WI38 (cell line): Measurements from ENCODE around the gene GRIFIN.

Experiments used
- H3K4me3 ChIP-seq: 2 replicates; pipeline ENCODE4 v1.5.1; 2011; ENCODE audit warnings: low read depth, mild to moderate bottlenecking, control low read depth, low read length
- CTCF ChIP-seq: IDR thresholded peaks from 2 replicates; pipeline ENCODE4 v1.5.1; 2012; ENCODE audit warnings: low read depth, mild to moderate bottlenecking, control low read depth, low read length

GRIFIN gene

GRCh38 chr7:2490181-2490651, 14.0 kb upstream of the GRIFIN start:
- no peak overlapping the region for H3K4me3 ChIP-seq
- no peak for TF ChIP-seq CTCF

GRCh38 chr7:2488681-2489080, 12.5 kb upstream of the GRIFIN start:
- H3K4me3 ChIP-seq: no peak overlapping the region
- TF ChIP-seq CTCF: no peak

- TF ChIP-seq CTCF: no peak
- H3K4me3 ChIP-seq: no peak overlapping the region
These were observed 12.1 kb upstream of the GRIFIN start for GRCh38 chr7:2488272-2488645.

GRCh38 chr7:2487586-2488271, 11.5 kb upstream of the GRIFIN start:
- no peak overlapping the region for H3K4me3 ChIP-seq
- TF ChIP-seq CTCF: no peak

GRCh38 chr7:2484868-2485267, 8.7 kb upstream of the GRIFIN start:
- no peak overlapping the region for H3K4me3 ChIP-seq
- TF ChIP-seq CTCF: no peak

- no peak for TF ChIP-seq CTCF
- no peak overlapping the region for H3K4me3 ChIP-seq
These were observed 7.3 kb upstream of the GRIFIN start for GRCh38 chr7:2483494-2483893.

- TF ChIP-seq CTCF: no peak
- no peak overlapping the region for H3K4me3 ChIP-seq
These were observed 6.7 kb upstream of the GRIFIN start for GRCh38 chr7:2482725-2483451.
